Parathyroid adenoma (tissue), 2 donors: ENCODE data around the gene IPCEF1.

Experiments used
- H2AFZ ChIP-seq: fragments of 300-600 bp; sonication (generic); one replicate; pipeline ENCODE4 v1.7.0; 2017; ENCODE audit warnings: antibody characterized with exemption, mild to moderate bottlenecking
- H3K27ac ChIP-seq: fragments of 300-600 bp; sonication (generic); one replicate; pipeline ENCODE4 v1.7.0; 2017
- H3K27me3 ChIP-seq: fragments of 300-600 bp; sonication (generic); one replicate; pipeline ENCODE4 v1.7.0; 2017; ENCODE audit warnings: low read length; ENCODE audit not compliant: control insufficient read depth, insufficient read depth
- H3K36me3 ChIP-seq: fragments of 300-600 bp; sonication (generic); one replicate; pipeline ENCODE4 v1.7.0; 2017; ENCODE audit warnings: low read length; ENCODE audit not compliant: control insufficient read depth, insufficient read depth
- H3K4me1 ChIP-seq: fragments of 300-600 bp; sonication (generic); one replicate; pipeline ENCODE4 v1.7.0; 2017; ENCODE audit warnings: control low read depth
- H3K4me2 ChIP-seq: fragments of 300-600 bp; sonication (generic); one replicate; pipeline ENCODE4 v1.7.0; 2017; ENCODE audit warnings: low read length
- H3K4me3 ChIP-seq: fragments of 300-600 bp; sonication (generic); one replicate; pipeline ENCODE4 v1.7.0; 2017; ENCODE audit warnings: low read depth, low read length
- H3K79me2 ChIP-seq: fragments of 300-600 bp; sonication (generic); one replicate; pipeline ENCODE4 v1.7.0; 2017; ENCODE audit warnings: control low read depth
- H3K9ac ChIP-seq: fragments of 300-600 bp; sonication (generic); one replicate; pipeline ENCODE4 v1.7.0; 2017; ENCODE audit warnings: mild to moderate bottlenecking
- H3K9me3 ChIP-seq: fragments of 300-600 bp; sonication (generic); one replicate; pipeline ENCODE4 v1.7.0; 2017; ENCODE audit warnings: low read length; ENCODE audit not compliant: control insufficient read depth
- CTCF ChIP-seq: fragments of 300-600 bp; sonication (generic); IDR thresholded peaks from one replicate; pipeline ENCODE4 v1.7.0; 2017; ENCODE audit warnings: antibody characterized with exemption, mild to moderate bottlenecking
- donor health status: primary hyperparathyroidism.

The IPCEF1 gene

DNA sequence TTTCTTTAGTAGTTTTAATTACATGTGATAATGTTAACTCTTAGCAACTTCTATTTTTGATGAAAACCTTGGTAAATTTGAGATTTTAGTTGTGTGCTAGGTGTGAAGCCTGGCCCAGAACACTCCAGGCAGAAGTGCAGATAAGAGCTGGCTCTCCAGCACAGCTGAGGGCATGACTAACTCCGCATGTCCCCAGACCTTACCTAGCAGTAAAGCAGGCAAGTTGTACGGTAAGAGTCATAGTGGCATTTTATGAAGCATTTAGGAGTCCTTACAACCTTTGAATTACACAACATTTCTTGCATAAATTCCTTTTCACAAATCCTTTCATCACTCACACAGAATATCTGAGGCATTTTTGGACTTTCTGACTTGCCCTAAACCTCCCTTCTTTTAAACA lies 250.4 kb downstream of the IPCEF1 start:
- Histone ChIP-seq H3K27ac (no peak overlapping the region), H3K79me2 (no peaks in the 10 kb centered on the region), H3K36me3 (no peaks in the 10 kb centered on the region), H3K27me3 (no peaks in the 10 kb centered on the region), H3K9me3 (no peaks in the 10 kb centered on the region), H3K4me1 (no peaks in the 10 kb centered on the region), H2AFZ (no peak overlapping the region), H3K4me3 (no peak overlapping the region), H3K9ac (no peak overlapping the region), H3K4me2 (no peak overlapping the region)
- no peak for TF ChIP-seq CTCF
